ENCODE results near the gene ZNF292. TPM values are rescaled to one million over a fixed set of nuclear protein-coding genes. Genes with fewer than 3 reads are reported as not detected.

Gene ZNF292
- total and polyA plus RNA-seq, 8 donors = 1.9 to 106 (median 21.1) TPM

- WGBS, 5 donors = 91 to 97% (median 95%) methylated on average over 6 of the region's 6 CpGs
- Histone ChIP-seq H3K36me3 (peaks cover 0 to 23% (median 9%) of the 10 kb centered on the region in 4 donors), H3K4me1 (peaks cover 0 to 30% (median 14%) of the 10 kb centered on the region in 4 donors), H3K4me3 (no peak overlapping the region), H3K27me3 (no peaks in the 10 kb centered on the region), H3K9me3 (no peaks in the 10 kb centered on the region), H3K27ac (no peak overlapping the region)
- intact Hi-C loops (cut with DNase I; ENCODE audit: low total_unique reads) = no loop called here
- DNase-seq = no peak
- TF ChIP-seq CTCF (IDR thresholded peaks at IDR 0.05) (no peak), POLR2AphosphoS5 (IDR thresholded peaks at IDR 0.05) (no peak), POLR2A (IDR thresholded peaks at IDR 0.05) (no peak), EP300 (IDR thresholded peaks at IDR 0.05) (no peak)
Measured at GRCh38 chr6:87181903-87182302, 26.5 kb downstream of the ZNF292 start.

- Histone ChIP-seq H3K36me3 (peaks cover 0 to 23% (median 9%) of the 10 kb centered on the region in 4 donors), H3K4me3 (no peak overlapping the region), H3K4me1 (peaks cover 0 to 30% (median 14%) of the 10 kb centered on the region in 4 donors), H3K9me3 (no peaks in the 10 kb centered on the region), H3K27ac (no peak overlapping the region), H3K27me3 (no peaks in the 10 kb centered on the region)
- WGBS, 5 donors = 79 to 87% (median 82%) methylated on average over 2 of the region's 2 CpGs
- no peak for DNase-seq
- no peak for TF ChIP-seq POLR2AphosphoS5 (IDR thresholded peaks at IDR 0.05)
- no peak for TF ChIP-seq POLR2A (IDR thresholded peaks at IDR 0.05)
- TF ChIP-seq CTCF (IDR thresholded peaks at IDR 0.05) = no peak
- no peak for TF ChIP-seq EP300 (IDR thresholded peaks at IDR 0.05)
- intact Hi-C loops (cut with DNase I; ENCODE audit: low total_unique reads) = no loop called here
Measured at GRCh38 chr6:87182321-87182720, 27.0 kb downstream of the ZNF292 start.

- WGBS, 5 donors = 85 to 98% (median 88%) methylated on average over 1 of the region's 1 CpG
- Histone ChIP-seq H3K4me3 (no peak overlapping the region), H3K27me3 (no peaks in the 10 kb centered on the region), H3K4me1 (peaks cover 0 to 30% (median 14%) of the 10 kb centered on the region in 4 donors), H3K27ac (no peak overlapping the region), H3K9me3 (no peaks in the 10 kb centered on the region), H3K36me3 (peaks cover 0 to 23% (median 9%) of the 10 kb centered on the region in 4 donors)
- TF ChIP-seq POLR2AphosphoS5 (IDR thresholded peaks at IDR 0.05) (no peak), EP300 (IDR thresholded peaks at IDR 0.05) (no peak), POLR2A (IDR thresholded peaks at IDR 0.05) (no peak), CTCF (IDR thresholded peaks at IDR 0.05) (no peak)
- DNase-seq = no peak
- intact Hi-C loops (cut with DNase I; ENCODE audit: low total_unique reads) = no loop called here
Measured at GRCh38 chr6:87182940-87183339, 27.6 kb downstream of the ZNF292 start.

DNA sequence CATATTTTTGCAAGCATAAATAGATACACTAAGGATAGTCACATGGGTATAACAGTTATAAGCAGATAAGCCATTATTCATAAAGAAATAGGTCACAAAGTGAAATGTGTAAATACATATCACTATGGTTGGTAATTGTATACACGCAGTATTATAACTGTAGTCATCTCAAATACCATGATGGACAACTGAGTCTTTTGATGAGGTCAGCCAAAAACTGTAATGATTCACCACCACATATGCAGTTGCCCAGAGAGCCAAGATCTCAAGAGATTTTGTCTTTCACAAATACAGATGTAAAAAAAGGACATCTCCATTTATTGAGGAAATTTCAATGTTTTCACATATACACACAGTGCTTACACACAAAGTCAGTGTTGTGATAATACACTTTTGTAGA, 28.3 kb downstream of the ZNF292 start:
- Histone ChIP-seq H3K27ac (no peak overlapping the region), H3K27me3 (no peaks in the 10 kb centered on the region), H3K9me3 (no peaks in the 10 kb centered on the region), H3K36me3 (peaks cover 0 to 23% (median 9%) of the 10 kb centered on the region in 4 donors), H3K4me3 (no peak overlapping the region), H3K4me1 (peaks cover 0 to 30% (median 12%) of the 10 kb centered on the region in 4 donors)
- intact Hi-C loops (cut with DNase I; ENCODE audit: low total_unique reads) = no loop called here
- TF ChIP-seq EP300 (IDR thresholded peaks at IDR 0.05) = no peak
- no peak for TF ChIP-seq POLR2A (IDR thresholded peaks at IDR 0.05)
- 70 to 91% (median 89%) methylated on average over 1 of the region's 1 CpG for WGBS, 5 donors
- no peak for DNase-seq

GRCh38 chr6:87184762-87185250, 29.4 kb downstream of the ZNF292 start:
- TF ChIP-seq POLR2A (IDR thresholded peaks at IDR 0.05) = no peak
- no peak for TF ChIP-seq EP300 (IDR thresholded peaks at IDR 0.05)
- no peak for TF ChIP-seq POLR2AphosphoS5 (IDR thresholded peaks at IDR 0.05)
- no peak for TF ChIP-seq CTCF (IDR thresholded peaks at IDR 0.05)
- WGBS, 5 donors = 78 to 100% (median 94%) methylated on average over 2 of the region's 2 CpGs

More at GRCh38 chr6:87184762-87185250, 29.4 kb downstream of the ZNF292 start:
- Histone ChIP-seq H3K27ac (no peak overlapping the region), H3K4me1 (peaks cover 0 to 24% (median 10%) of the 10 kb centered on the region in 4 donors), H3K36me3 (peaks cover 0 to 23% (median 9%) of the 10 kb centered on the region in 4 donors), H3K9me3 (no peaks in the 10 kb centered on the region), H3K27me3 (no peaks in the 10 kb centered on the region), H3K4me3 (no peak overlapping the region)
- no peak for DNase-seq
- intact Hi-C loops (cut with DNase I; ENCODE audit: low total_unique reads) = no loop called here

All from stomach (tissue), 9 donors.